SU-DHL-6 (cell line): ENCODE measurements around the gene CACNA1G.

Experiments
- H2AFZ ChIP-seq: fragments of 200-600 bp; sonication (generic); 2 replicates; pipeline ENCODE4 v1.6.1; 2014; ENCODE audit warnings: low read depth, mild to moderate bottlenecking, moderate library complexity, mixed read lengths, antibody characterized with exemption, low read length; ENCODE audit not compliant: severe bottlenecking
- H3F3A ChIP-seq: fragments of 200-600 bp; shearing (Covaris generic); 2 replicates; pipeline ENCODE4 v1.6.0; 2016; ENCODE audit warnings: antibody characterized with exemption, mild to moderate bottlenecking; ENCODE audit not compliant: insufficient read depth
- H3K27ac ChIP-seq: fragments of 200-600 bp; sonication (generic); 2 replicates; pipeline ENCODE4 v1.5.1; 2016; ENCODE audit warnings: low read depth, mild to moderate bottlenecking, low read length, moderate library complexity, mixed read lengths
- H3K27me3 ChIP-seq: fragments of 200-600 bp; sonication (generic), shearing (Covaris generic); 2 replicates; pipeline ENCODE4 v1.6.0; 2014; ENCODE audit warnings: mild to moderate bottlenecking, low read length
- H3K36me3 ChIP-seq: fragments of 200-600 bp; sonication (generic); 2 replicates; pipeline ENCODE4 v1.6.1; 2014; ENCODE audit warnings: mild to moderate bottlenecking, low read length, mixed read lengths
- H3K4me2 ChIP-seq: fragments of 300-600, 200-600 bp; shearing (Covaris generic), sonication (generic); 2 replicates; pipeline ENCODE4 v1.6.0; 2014; ENCODE audit warnings: low read length, low read depth, mild to moderate bottlenecking; ENCODE audit not compliant: poor library complexity, severe bottlenecking
- H3K4me3 ChIP-seq: fragments of 200-600 bp; sonication (generic); 2 replicates; pipeline ENCODE4 v1.5.1; 2014; ENCODE audit warnings: antibody characterized with exemption, low read length, mild to moderate bottlenecking, mixed read lengths; ENCODE audit not compliant: insufficient read depth, poor library complexity, severe bottlenecking
- H3K79me2 ChIP-seq: fragments of 200-600 bp; sonication (generic); 2 replicates; pipeline ENCODE4 v1.6.1; 2014; ENCODE audit warnings: mild to moderate bottlenecking, low read length, moderate library complexity; ENCODE audit not compliant: insufficient read depth
- H3K9ac ChIP-seq: fragments of 200-600 bp; sonication (generic); 2 replicates; pipeline ENCODE4 v1.7.0; 2014; ENCODE audit warnings: mild to moderate bottlenecking, low read length
- H3K9me2 ChIP-seq: fragments of 200-600 bp; sonication (generic); replicated peaks from 2 replicates; pipeline ENCODE4 v1.6.1; 2014; ENCODE audit warnings: low read length; ENCODE audit not compliant: insufficient read depth
- H3K9me3 ChIP-seq: fragments of 200-600 bp; sonication (generic); 2 replicates; pipeline ENCODE4 v1.6.1; 2014; ENCODE audit warnings: low read length, mixed read lengths; ENCODE audit not compliant: insufficient read depth
- H4K20me1 ChIP-seq: fragments of 200-600 bp; sonication (generic); 2 replicates; pipeline ENCODE4 v1.6.1; 2014; ENCODE audit warnings: low read depth, mild to moderate bottlenecking, antibody characterized with exemption, low read length, moderate library complexity, mixed read lengths
- EZH2phosphoT487 ChIP-seq: fragments of 200-600 bp; sonication (generic), shearing (Covaris generic); conservative IDR thresholded peaks from 2 replicates; pipeline ENCODE4 v1.6.1; 2018; ENCODE audit warnings: mild to moderate bottlenecking, antibody characterized with exemption, low read length, moderate library complexity, mixed read lengths
- TF ChIP-seq, protein P1 (sequence below): fragments of 200-600 bp; sonication (generic); IDR thresholded peaks from one replicate; pipeline ENCODE4 v1.5.1; 2017; ENCODE audit warnings: antibody characterized with exemption, mild to moderate bottlenecking, low read length, moderate library complexity; ENCODE audit not compliant: insufficient read depth, poor library complexity, severe bottlenecking

Gene CACNA1G

GRCh38 chr17:50609380-50610074, 49.0 kb downstream of the CACNA1G start:
- Histone ChIP-seq H4K20me1 (no peaks in the 10 kb centered on the region), H3K27ac (no peak overlapping the region), H2AFZ (no peak overlapping the region), H3K9me3 (no peaks in the 10 kb centered on the region), H3K4me3 (no peak overlapping the region), H3K4me2 (no peak overlapping the region), H3K27me3 (no peaks in the 10 kb centered on the region), H3K9ac (no peak overlapping the region), H3K9me2 (no peaks in the 10 kb centered on the region), H3K36me3 (no peaks in the 10 kb centered on the region), H3F3A (no peaks in the 10 kb centered on the region), H3K79me2 (no peaks in the 10 kb centered on the region)
- TF ChIP-seq, protein P1, sequence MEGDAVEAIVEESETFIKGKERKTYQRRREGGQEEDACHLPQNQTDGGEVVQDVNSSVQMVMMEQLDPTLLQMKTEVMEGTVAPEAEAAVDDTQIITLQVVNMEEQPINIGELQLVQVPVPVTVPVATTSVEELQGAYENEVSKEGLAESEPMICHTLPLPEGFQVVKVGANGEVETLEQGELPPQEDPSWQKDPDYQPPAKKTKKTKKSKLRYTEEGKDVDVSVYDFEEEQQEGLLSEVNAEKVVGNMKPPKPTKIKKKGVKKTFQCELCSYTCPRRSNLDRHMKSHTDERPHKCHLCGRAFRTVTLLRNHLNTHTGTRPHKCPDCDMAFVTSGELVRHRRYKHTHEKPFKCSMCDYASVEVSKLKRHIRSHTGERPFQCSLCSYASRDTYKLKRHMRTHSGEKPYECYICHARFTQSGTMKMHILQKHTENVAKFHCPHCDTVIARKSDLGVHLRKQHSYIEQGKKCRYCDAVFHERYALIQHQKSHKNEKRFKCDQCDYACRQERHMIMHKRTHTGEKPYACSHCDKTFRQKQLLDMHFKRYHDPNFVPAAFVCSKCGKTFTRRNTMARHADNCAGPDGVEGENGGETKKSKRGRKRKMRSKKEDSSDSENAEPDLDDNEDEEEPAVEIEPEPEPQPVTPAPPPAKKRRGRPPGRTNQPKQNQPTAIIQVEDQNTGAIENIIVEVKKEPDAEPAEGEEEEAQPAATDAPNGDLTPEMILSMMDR: no peak
- TF ChIP-seq EZH2phosphoT487: no peak

DNA sequence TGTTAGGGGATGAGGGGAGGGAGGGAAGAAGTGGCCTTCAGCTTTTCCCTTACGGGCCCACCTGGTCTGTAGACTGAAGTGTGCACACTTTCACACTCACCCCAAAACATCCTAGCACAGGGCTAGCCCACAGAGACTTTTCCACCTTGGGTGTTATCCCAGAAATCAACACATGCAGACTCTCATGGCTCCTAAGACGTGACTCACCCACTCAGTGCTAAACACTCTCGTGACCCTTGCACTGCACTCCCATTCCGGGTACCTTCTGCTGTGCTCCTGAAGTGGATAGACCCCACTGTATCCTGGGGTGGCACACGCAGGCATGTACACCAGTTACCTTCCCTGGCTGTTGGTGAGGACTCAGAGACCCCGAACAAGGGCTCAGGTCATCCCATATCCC, 51.1 kb downstream of the CACNA1G start:
- Histone ChIP-seq H3K9ac (no peak overlapping the region), H3K36me3 (no peaks in the 10 kb centered on the region), H4K20me1 (no peaks in the 10 kb centered on the region), H3K27me3 (no peaks in the 10 kb centered on the region), H3K27ac (no peak overlapping the region), H3K9me2 (no peaks in the 10 kb centered on the region), H3F3A (no peaks in the 10 kb centered on the region), H3K9me3 (no peaks in the 10 kb centered on the region), H2AFZ (no peak overlapping the region), H3K4me3 (no peak overlapping the region), H3K79me2 (no peaks in the 10 kb centered on the region), H3K4me2 (no peak overlapping the region)
- no peak for TF ChIP-seq EZH2phosphoT487
- TF ChIP-seq, protein P1: no peak

- Histone ChIP-seq H3K9ac (no peak overlapping the region), H3K9me2 (no peaks in the 10 kb centered on the region), H3K9me3 (no peaks in the 10 kb centered on the region), H3K27ac (no peak overlapping the region), H3K79me2 (no peaks in the 10 kb centered on the region), H2AFZ (no peak overlapping the region), H3K4me3 (no peak overlapping the region), H3F3A (no peaks in the 10 kb centered on the region), H3K4me2 (no peak overlapping the region), H3K27me3 (no peaks in the 10 kb centered on the region), H3K36me3 (no peaks in the 10 kb centered on the region), H4K20me1 (no peaks in the 10 kb centered on the region)
- TF ChIP-seq EZH2phosphoT487: no peak
These were observed 51.8 kb downstream of the CACNA1G start for GRCh38 chr17:50612281-50612680.
